HG03025 (cell line): Measurements from ENCODE around the gene FMN1.

Experiments
- ATAC-seq: cut with Tn5 transposase; IDR thresholded peaks from one replicate; pipeline ENCODE4 v1.9.1; 2021; ENCODE audit warnings: mild to moderate bottlenecking, moderate library complexity; ENCODE audit not compliant: unreplicated experiment, low FRiP score

The FMN1 gene

DNA sequence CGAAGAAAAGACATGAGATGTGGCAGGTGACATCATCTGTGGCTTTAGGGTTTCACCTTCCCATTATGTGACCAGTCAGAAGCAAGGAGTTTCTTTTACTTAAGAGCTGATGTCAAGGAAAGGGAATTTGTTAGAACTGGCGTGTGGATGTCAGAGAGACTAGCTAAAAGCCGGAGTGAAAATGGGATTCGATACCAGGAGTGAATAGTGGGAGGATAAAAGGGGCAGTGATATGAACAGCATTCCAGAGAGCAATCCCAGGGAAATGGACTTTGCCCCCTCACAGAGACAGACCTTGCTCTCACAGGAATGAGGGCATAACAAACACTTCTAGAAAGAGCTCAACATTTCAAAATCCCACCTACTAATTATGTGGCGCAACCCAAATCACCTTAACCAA, 5.9 kb upstream of the FMN1 start:
- ATAC-seq, result no peak

DNA sequence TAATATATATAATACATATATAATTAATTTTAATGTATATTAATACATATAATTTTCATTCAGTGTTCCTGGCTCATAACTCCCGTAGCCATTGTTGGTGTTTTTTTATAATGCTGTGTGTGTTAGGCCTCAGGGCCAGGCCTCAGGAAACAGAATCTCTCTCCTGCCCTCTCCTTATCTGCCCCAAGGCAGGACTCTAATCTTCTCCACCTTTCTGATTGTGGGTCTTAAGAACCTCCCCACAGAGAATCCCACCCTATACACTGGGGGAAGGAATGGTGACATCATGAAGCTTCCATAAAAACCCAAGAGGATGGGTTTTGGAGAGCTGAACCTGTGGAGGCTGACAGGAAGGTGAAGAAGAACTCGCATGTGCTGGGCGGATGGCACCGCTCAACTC, 4.0 kb upstream of the FMN1 start:
- ATAC-seq, result no peak

DNA sequence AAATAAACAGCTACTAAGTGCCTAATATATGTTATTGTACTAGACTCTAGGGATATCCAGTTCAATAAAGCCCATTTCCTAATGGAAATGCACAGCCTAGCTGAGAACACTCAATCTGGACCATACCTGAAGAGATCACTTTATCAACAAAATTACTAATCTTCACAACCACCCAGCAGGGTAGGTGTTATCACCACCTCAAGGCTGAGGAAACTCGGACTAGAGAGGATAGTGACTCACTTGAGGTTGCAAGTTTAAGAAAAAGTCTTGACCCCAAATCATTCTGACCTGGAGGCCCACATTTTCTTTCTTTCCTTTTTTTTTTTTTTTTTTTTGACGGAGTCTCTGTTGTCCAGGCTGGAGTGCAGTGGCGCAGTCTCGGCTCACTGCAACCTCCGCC, 3.1 kb upstream of the FMN1 start:
- no peak for ATAC-seq

DNA sequence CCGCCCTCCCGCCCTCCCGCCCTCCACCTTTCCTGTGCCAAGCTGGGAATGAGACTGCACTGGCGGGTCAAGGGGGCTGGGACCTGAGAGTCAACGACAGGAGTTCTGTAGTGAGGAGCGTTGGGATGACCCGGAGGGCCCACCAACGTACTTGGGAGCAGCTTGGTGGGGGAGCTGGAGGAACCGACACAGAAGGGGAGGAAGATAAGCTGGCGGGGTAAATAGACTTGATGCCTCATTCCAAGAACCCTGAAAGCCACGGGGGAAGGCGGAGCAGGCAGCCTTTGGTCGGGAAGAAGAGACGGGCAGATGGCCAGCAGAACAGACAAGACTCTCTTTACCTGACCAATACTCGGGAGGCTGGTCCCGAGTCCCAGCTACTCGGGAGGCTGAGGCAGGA, 277 bp downstream of the FMN1 start:
- no peak for ATAC-seq

DNA sequence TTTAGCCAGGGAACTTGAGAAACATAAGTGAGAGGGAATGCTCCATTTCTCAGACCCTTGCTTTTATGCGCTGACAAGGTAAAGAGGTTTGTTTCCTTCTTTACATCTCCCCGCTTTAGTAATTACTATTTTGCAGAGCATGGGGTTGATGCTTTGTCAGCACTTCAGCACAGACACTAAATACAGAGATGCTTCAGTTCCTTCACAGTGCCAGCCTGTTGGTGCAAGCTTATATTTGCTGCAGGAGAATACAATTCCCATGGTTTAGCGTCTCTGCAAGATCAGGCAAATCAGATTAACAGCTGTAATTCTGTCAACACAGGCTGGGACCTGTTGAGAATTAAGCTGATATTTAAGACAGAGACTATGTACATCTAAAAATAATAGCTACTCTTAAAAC, 2.9 kb downstream of the FMN1 start:
- no peak for ATAC-seq

GRCh38 chr15:33190539-33190938, 4.0 kb downstream of the FMN1 start:
- ATAC-seq, result no peak

DNA sequence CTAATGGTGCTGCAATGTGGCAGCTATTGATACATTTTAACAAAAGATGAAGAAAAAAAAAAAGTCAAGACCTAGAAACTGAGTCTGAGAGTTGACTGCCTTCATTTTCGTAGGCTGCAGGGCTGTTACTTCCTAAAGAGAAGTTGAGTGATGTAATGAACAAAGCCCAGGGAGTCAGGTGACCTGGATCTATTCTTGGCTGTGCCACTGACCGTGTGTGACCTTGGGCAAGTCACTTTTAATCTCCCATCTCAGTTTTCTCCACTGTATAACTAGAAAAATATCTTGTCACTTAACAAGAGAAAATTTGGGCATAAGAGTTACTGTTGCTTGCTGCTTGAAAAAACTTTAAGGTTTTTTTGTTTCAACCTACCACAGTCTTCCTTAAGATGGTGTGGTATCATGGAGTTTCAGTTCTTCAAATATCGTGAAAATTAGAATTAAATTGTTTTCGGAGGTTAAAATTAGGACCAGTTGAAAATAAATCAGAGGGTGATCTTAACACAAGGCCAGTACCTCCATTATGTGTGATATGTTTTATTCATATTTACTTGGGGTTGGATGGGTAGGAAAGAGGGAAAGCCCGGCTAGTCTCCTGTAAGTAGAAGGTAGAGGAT, 5.8 kb downstream of the FMN1 start:
- ATAC-seq, result peak; percentile 66

DNA sequence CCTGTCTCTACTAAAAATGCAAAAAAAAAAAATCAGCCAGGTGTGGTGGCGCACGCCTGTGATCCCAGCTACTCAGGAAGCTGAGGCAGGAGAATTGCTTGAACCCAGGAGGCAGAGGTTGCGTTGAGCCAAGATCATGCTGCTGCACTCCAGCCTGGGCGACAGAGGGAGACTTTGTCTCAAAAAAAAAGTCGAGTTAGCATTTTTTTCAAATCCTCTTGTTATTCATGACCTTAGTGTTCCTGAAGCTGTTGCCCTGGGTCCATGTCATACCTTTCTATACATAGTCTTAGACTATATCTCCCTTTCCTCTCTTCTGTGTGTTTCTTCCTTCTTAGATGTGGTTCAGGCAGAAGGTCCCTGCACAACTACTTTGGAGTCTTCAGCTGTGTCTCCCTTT, 6.4 kb downstream of the FMN1 start:
- ATAC-seq, result no peak

- no peak for ATAC-seq
These were observed 11.2 kb downstream of the FMN1 start for GRCh38 chr15:33183334-33183733.

- no peak for ATAC-seq
These were observed 11.6 kb downstream of the FMN1 start for GRCh38 chr15:33182926-33183325.

DNA sequence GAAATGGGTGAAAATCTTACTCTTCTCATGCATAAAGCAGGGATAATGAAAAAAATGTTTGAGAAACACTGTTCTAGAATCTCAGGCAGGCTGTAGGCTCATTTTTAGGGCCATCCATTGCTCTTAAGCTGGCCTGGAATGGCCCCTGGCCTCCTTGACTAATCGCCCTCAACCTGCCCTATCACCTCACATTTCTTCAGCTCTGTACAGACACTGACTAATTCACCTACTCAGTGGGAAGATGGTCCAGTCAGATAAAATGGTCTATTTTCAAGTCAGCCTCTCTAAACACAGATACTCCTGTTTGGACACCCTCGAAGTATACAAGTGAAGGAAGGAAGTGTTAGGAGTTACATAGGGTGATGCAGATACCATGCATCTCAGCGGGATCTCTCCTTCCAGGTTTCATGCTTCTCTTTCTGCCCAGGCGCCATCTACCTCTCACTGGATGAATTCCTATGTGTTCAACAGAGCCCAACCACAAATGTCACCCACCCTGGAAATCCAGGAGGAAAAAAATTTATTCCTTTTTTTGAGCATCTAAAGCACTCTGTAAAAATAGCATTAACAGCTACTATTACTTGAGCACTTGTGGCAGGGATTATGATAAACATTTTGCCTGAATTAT, 12.1 kb downstream of the FMN1 start:
- ATAC-seq, result no peak

DNA sequence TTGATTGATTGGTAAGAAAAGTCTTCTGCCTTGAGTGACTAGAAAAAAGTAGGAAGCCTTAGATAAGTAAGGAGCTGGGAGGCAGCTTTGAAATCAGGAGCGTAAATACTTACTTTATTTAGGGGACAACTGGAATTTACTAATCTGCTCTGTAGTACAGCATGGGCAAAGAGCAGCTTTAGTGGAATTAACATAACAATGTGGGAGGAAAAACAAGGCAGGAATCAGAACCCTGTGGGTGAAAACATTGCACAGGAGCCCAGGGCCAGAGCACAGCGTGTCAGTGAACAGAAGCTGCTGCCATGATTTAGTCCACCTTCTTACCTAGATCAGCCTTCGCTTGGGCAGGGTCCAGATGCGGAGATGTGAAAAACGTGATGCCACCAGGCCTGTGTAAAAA, 14.6 kb downstream of the FMN1 start:
- ATAC-seq, result no peak

DNA sequence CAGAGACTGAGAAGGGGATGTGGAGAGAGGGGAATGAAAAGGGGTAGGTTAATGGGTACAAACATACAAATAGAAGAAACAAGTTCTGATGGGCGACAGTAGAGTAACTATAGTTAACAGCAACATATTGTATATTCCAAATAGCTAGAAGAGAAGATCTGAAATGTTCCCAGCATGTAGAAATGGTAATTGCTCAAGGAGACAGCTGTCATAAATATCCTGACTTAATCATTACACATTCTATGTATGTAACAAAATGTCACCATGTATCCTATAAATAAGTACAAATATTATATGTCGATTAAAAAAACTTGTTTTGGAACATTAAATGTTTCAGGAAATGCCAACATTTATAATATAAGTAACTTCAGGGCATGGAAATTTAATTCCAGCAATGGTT, 23.3 kb downstream of the FMN1 start:
- ATAC-seq, result no peak

DNA sequence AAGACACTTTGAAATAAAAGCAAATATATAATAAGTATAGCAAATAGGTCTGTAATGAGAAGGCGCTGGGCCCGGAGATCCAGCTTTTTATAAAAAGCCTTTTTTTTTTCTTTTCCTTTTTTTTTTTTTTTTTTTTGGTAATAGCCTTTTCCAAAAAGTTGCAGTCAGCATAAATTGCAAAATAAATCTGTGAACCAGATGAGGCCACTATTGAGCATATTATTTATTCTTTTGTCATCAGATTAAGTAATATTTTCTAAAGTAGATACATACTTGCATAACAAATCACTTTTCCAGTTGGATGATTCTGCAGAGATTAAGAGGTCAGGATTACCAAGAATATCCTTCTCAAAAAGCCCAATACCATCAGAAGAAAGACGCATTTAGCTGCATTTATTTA, 24.9 kb downstream of the FMN1 start:
- ATAC-seq, result no peak

GRCh38 chr15:33168444-33168843, 26.1 kb downstream of the FMN1 start:
- no peak for ATAC-seq

- no peak for ATAC-seq
These were observed 30.7 kb downstream of the FMN1 start for GRCh38 chr15:33163816-33164215.

DNA sequence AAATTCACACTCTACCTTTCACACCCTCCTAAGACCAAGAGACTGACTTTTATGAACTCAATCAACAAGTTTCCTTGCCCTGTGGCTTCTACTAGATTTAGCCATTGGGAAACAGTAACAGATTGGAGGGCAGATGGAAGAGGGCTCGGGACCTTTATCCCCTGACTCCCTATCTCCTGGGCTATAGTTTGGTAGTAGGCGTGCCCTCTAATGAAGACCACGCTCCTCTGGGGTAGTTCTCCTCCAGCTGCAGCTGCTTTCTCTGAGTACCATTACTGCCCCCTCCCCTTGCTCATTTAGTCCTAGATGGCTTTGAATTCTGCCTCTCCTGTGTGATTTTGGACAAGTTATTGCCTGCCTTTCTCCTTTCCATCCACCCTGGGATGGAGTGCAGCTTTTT, 33.3 kb downstream of the FMN1 start:
- no peak for ATAC-seq

DNA sequence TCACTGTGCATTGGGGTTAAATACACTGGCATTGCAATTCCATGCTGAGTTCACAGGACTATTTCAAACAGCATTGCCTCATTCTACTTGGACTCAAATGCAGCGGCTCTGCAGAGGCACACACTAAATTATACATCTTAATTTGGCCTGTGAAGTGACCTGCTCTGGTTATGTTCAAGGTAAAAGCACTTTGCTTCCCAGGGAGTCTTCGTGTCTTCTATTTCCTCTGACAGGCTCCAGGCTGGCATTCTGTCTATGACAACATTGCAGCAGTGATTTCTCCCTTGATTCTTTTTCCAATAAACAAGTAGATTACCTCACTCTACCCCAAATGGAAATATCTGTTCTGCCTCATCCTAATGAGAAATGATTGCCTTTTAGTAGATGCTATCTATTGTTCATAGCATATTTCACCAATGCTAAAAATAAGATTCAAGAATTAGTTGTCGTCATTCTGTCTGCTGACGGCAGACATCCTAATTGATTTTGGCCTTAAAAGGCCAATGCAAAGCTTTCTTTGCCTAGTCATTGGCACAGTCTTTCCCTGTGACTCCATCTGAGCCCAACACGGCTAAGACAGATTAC, 33.8 kb downstream of the FMN1 start:
- no peak for ATAC-seq

DNA sequence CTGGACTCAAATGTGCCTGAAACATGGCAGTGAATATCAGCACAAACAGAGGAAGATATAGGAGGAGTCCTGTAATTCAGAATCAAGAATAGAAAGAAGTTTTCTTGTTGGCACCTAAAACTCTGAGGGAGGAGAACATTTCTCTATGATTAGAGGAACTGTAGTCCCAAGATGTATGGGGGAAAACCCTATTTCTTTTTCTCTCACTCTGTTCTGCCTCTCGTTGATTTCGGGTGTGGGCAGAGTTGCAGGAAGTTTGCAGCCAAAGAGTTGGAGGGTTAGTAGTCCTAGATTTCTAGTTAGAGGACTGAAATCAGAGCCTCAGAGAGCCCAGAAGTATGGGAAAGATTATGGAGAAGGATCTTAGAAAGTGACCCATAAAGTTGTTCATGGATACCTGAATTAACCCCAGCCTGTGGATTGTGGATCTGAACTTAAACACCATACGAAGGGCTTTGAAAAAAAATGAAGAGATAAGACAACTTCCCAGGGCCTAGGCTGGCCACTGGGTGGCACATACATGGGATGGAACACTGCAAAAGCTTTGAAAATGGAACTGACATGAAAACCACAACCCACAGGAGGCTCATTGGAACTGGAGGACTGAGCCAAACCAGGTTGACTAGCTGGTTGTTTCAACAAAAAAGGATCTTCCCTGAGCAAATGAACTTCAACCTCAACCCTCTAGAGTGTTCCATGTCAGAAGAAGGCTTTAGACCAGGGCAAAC, 34.6 kb downstream of the FMN1 start:
- ATAC-seq, result no peak

- no peak for ATAC-seq
These were observed 36.1 kb downstream of the FMN1 start for GRCh38 chr15:33158366-33158765.

GRCh38 chr15:33157371-33158037, 37.0 kb downstream of the FMN1 start:
- ATAC-seq, result no peak
